NB4 (cell line): Measurements from ENCODE around the gene INTS15.

Experiments used
- POLR2A ChIP-seq: IDR thresholded peaks from 2 replicates; pipeline ENCODE4 v1.6.1; 2011; ENCODE audit warnings: mild to moderate bottlenecking; ENCODE audit not compliant: insufficient read length; ENCODE audit errors: extremely low read depth
- TF ChIP-seq, protein P1 (sequence below): IDR thresholded peaks from one replicate; pipeline ENCODE4 v1.5.1; 2012; ENCODE audit warnings: low read depth, low read length

DNA sequence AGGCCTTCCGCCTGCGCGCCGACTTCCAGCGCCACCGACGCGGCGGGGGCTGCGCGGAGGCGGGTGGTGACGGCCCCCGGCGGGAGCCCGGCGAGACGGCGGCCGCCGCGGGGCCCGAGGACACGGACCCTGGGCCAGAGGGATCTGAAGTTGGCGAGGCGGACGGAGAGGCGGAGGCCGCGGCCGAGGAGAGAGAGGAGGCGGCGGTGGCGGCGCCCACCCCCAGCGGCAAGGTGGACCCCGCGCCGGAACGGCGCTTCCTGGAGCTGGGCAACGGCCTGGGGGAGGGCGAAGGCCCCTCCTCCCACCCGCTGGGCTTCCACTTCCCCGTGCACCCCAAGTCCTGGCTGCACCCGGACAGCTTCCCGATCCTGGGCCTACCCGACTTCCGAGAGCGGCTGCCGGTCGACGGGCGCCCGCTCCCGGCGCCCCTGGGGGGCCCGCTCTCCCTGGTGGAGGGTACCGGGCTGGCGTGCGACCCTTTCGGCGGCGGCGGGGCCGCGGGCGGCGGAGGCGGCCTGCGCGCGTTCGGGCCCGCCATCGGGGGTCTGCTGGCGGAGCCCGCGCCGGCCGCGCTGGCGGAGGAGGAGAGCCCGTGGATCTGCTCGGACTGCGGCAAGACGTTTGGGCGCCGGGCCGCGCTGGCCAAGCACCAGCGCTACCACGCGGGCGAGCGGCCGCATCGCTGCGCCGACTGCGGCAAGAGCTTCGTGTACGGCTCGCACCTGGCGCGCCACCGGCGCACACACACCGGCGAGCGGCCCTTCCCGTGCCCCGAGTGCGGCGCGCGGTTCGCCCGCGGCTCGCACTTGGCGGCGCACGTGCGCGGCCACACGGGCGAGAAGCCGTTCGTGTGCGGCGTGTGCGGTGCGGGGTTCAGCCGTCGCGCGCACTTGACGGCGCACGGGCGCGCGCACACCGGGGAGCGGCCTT, 63.5 kb downstream of the INTS15 start:
- TF ChIP-seq, protein P1, sequence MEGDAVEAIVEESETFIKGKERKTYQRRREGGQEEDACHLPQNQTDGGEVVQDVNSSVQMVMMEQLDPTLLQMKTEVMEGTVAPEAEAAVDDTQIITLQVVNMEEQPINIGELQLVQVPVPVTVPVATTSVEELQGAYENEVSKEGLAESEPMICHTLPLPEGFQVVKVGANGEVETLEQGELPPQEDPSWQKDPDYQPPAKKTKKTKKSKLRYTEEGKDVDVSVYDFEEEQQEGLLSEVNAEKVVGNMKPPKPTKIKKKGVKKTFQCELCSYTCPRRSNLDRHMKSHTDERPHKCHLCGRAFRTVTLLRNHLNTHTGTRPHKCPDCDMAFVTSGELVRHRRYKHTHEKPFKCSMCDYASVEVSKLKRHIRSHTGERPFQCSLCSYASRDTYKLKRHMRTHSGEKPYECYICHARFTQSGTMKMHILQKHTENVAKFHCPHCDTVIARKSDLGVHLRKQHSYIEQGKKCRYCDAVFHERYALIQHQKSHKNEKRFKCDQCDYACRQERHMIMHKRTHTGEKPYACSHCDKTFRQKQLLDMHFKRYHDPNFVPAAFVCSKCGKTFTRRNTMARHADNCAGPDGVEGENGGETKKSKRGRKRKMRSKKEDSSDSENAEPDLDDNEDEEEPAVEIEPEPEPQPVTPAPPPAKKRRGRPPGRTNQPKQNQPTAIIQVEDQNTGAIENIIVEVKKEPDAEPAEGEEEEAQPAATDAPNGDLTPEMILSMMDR = no peak
- no peak for TF ChIP-seq POLR2A
